AG04450 (cell line): Measurements from ENCODE around the gene CAPN11. TPM values are rescaled to one million over a fixed set of nuclear protein-coding genes. Genes with fewer than 3 reads are reported as not detected.

Source experiments
- CTCF ChIA-PET: fragments of 300-600, 350-600 bp; formaldehyde crosslinking; extraction: SDS; loops from one replicate; lab custom pipeline; 2022; ENCODE audit warnings: antibody characterized with exemption, inconsistent platforms; lab: Charles Lee
- POLR2A ChIA-PET: fragments of 350-600 bp; formaldehyde crosslinking; extraction: SDS; loops from one replicate; lab custom pipeline; 2021; ENCODE audit warnings: antibody characterized with exemption, inconsistent platforms; lab: Yijun Ruan, JAX
- DNase-seq: peaks from one replicate; pipeline ENCODE4 v3.0.0-alpha.2; 2011; ENCODE audit warnings: low read depth, low spot score
- H3K27ac ChIP-seq: one replicate; pipeline ENCODE4 v1.5.1; 2012; ENCODE audit warnings: low read depth, low read length, control low read depth
- H3K27me3 ChIP-seq: one replicate; pipeline ENCODE4 v1.6.0; 2012; ENCODE audit warnings: low read length; ENCODE audit not compliant: control insufficient read depth, insufficient read depth
- H3K4me3 ChIP-seq: 2 replicates; pipeline ENCODE4 v1.5.1; 2011; ENCODE audit warnings: mild to moderate bottlenecking, low read depth, low read length, control low read depth
- H3K9me3 ChIP-seq: 2 replicates; pipeline ENCODE4 v1.5.1; 2012; ENCODE audit warnings: low read length; ENCODE audit not compliant: control insufficient read depth, insufficient read depth
- polyA plus RNA-seq: library from polyadenylated mRNA; depleted of rRNA; stranded (reverse); fragments of >200 nt; gene quantifications from 2 replicates; pipeline ENCODE4 v1.2.3, GENCODE V29; 2011
- TF ChIP-seq, protein P1 (sequence below): IDR thresholded peaks from 2 replicates; pipeline ENCODE4 v1.5.1; 2011; ENCODE audit warnings: low read depth, low read length, control low read depth, inconsistent platforms

The CAPN11 gene
- polyA plus RNA-seq, 1 experiment = 0.04 TPM

DNA sequence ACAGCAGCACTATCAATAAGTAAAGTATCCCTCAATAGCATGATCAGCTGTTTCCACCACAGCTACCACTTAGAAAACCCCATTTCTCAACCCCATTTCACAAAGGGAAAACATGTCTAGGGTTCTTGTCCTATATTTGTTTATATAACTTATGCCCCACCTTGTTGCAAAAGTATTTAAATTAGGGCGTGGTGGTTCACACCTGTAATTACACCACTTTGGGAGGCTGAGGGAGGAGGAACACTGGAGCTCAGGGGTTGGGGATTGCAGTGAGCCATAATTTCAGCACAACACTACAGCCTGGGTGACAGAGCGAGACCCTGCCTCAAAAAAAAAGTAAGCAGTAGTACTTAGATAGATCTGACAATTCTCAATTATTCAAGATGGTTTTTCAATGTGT, 35.1 kb upstream of the CAPN11 start:
- no peak for DNase-seq
- ChIA-PET CTCF (no interaction called here), POLR2A (no interaction called here)
- Histone ChIP-seq H3K4me3 (no peak overlapping the region), H3K9me3 (no peaks in the 10 kb centered on the region; the same call in 1 of the 2 replicates), H3K27me3 (no peaks in the 10 kb centered on the region), H3K27ac (no peak overlapping the region)
- TF ChIP-seq, protein P1, sequence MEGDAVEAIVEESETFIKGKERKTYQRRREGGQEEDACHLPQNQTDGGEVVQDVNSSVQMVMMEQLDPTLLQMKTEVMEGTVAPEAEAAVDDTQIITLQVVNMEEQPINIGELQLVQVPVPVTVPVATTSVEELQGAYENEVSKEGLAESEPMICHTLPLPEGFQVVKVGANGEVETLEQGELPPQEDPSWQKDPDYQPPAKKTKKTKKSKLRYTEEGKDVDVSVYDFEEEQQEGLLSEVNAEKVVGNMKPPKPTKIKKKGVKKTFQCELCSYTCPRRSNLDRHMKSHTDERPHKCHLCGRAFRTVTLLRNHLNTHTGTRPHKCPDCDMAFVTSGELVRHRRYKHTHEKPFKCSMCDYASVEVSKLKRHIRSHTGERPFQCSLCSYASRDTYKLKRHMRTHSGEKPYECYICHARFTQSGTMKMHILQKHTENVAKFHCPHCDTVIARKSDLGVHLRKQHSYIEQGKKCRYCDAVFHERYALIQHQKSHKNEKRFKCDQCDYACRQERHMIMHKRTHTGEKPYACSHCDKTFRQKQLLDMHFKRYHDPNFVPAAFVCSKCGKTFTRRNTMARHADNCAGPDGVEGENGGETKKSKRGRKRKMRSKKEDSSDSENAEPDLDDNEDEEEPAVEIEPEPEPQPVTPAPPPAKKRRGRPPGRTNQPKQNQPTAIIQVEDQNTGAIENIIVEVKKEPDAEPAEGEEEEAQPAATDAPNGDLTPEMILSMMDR = no peak

DNA sequence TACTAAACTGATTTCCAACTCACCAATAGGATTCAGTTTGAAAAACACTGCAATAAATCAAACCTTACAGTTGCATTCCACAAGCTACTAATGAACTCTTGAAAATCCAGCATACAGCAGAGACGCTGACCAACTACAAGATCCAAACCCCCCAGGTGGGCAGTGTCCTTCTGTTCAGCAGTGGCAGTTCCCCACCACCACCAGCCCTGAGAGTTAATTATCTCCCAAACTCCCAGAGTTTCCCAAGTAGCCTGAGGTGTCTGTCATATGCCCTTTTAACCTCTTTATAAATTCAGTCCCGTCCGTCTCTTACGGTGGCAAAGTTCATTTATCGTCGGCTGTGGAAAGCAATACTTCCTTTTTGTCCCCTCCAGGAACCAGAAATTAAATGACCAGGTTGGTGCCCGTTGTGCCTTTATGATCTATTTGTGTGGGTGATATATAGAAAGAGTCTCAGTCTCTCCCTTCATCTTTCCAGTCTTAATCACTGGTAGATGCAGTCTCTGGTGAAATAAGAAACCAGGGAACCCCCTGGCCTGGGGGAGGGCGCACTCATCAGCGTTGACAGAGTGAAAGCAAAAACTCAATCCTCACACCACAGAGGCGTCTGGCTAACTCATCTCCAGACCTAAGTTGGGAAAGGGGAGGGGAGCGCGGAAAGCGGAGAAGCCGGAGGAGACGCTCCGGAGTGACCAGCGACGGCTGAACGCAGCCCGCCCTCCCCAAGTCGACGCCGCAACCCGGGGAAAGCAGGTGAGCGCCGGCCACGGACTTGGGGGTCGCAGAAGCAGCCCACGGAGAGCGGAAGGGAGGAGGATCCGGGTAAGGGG, 32.1 kb upstream of the CAPN11 start:
- ChIA-PET CTCF (interaction anchor here (1.3 kb wide), 1 partner anchor 10 kb away, joined by 4 read pairs; no protein-coding TSS in a partner anchor), POLR2A (no interaction called here)
- H3K27ac ChIP-seq = peak overlapping the region; percentile 90
- TF ChIP-seq, protein P1 = no peak
- H3K4me3 ChIP-seq = peak overlapping the region; percentile 80
- H3K9me3 ChIP-seq = no peaks in the 10 kb centered on the region; the same call in 1 of the 2 replicates
- no peak for DNase-seq
- H3K27me3 ChIP-seq = no peaks in the 10 kb centered on the region

DNA sequence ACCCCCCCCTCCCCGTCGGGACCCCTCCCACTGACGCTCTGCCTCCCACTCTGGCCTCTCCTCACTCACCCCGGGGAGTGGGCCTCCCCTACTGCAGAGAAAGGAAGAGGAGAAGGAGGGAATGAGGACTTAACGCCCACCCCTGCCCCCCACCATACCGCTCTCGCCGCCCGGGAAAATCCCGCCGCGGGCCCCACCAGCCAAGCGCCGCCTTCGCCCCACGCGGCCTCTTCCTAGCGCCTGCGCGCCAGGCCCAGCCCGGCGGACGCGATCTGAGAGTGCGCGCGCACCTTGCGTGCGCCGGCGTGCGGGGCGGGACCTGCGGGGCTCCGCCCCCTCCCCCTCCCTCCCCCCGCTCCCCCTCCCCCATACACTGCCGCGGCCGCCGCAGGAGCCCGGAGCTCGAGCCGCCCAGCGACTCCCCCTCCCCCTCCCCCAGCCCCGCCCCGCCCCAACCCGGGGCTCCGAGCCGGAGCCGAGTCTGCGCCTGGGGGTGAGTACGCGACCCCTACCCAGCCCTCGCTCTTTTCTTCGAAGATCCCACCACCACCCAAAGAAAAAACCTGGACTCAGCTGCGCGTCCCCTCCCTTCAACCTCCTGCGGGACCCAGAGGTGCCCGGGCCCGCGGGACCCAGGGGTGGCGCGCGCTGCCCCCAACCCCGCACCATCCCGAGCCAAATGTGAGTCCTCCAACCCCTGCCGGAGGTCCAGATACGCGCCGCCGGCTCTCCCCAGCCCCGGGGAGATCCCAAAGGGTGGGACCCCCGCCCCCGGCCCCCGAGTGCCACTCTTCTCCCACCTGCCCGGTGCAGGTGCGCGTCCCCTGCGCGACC, 31.2 kb upstream of the CAPN11 start, which contains the start of the genes MRPL14 and TMEM63B:
Gene MRPL14 (minus strand): TSS at position 267 of the 834 bp plus-strand sequence. CDS start 10,841 bp downstream, outside the sequence.
Gene TMEM63B (plus strand): TSS at position 369 of the 834 bp plus-strand sequence. CDS start 7,031 bp downstream, outside the sequence.
- CTCF ChIA-PET = no interaction called here
- TF ChIP-seq, protein P1 = no peak
- Histone ChIP-seq H3K27me3 (no peaks in the 10 kb centered on the region), H3K27ac (peak within 1 kb of the TSS; percentile 90), H3K9me3 (no peaks in the 10 kb centered on the region; the same call in 1 of the 2 replicates), H3K4me3 (peak within 1 kb of the TSS; percentile 80)
- peak; percentile 54 for DNase-seq
- POLR2A ChIA-PET = no interaction called here

DNA sequence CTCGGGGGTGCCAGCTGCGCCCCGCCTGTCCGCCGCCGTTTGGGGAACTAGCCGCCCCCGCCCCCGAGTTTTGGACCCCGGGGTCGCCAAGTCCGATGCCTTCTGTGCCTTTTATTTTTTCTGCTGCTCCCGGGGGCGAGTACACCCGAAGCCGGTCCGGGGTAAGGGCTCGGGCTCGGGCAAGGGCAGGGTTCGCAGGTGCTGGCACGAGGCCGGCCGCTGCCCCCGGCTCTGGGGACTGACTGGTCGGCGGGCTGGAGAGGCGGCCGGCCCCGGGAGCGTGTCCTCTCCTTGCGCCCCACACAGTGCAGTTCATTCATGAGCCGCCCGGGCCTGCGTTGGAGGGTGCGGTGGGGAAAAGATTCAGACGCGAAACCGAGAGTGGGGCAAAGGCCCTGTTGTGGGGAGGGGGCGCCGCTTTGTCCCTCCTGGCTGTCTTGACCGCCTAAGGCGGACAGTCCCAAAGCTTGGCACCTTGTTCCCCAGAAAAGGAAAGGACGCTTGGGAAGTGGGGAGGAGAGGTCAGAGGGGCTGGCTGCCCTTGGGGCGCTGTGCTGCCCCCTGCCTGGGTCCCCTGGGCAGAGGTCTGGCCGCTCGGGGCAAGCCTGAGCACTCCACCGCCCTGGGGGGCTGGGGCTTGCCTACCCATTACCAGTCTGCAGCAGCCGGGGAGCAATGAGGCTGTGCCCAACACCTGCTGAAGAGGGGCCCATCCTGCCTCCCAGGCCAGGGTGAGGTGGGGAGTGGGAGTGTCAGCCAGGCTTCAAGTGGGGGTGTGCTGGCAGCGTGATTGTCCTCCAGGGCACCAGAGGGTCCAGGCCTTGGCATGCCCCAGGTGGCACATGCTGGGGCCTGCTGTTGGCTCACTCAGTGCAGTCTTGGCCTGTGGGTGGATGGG, 30.4 kb upstream of the CAPN11 start:
- no peaks in the 10 kb centered on the region; the same call in 1 of the 2 replicates for H3K9me3 ChIP-seq

More for the DNA sequence above, 30.4 kb upstream of the CAPN11 start:
- TF ChIP-seq, protein P1 = 0 out of 2 replicates have a peak, but pooled peaks have one; percentile 3
- Histone ChIP-seq H3K4me3 (peak overlapping the region; percentile 76), H3K27me3 (no peaks in the 10 kb centered on the region), H3K27ac (no peak overlapping the region)
- ChIA-PET CTCF (no interaction called here), POLR2A (interaction anchor here (0.7 kb wide), 1 partner anchor 501 kb away, joined by 4 read pairs; no protein-coding TSS in a partner anchor)
- DNase-seq = no peak
